SIG-M5 treated with dmso at 0.1 percent for 504 hours (cell line): Measurements from ENCODE around the gene CYREN.
A peak's percentile ranks its signal among the peaks of the same experiment; 100 is the strongest.
"Not testable (repeated sequence)": the region's sequence is repeated elsewhere in the genome, so short reads cannot be mapped to it uniquely, and the experiment has no call there.

Experiments used
- DNase-seq: peaks from one replicate; lab custom pipeline; 2025; ENCODE audit not compliant: unreplicated experiment; lab: John Stamatoyannopoulos, UW

CYREN gene

DNA sequence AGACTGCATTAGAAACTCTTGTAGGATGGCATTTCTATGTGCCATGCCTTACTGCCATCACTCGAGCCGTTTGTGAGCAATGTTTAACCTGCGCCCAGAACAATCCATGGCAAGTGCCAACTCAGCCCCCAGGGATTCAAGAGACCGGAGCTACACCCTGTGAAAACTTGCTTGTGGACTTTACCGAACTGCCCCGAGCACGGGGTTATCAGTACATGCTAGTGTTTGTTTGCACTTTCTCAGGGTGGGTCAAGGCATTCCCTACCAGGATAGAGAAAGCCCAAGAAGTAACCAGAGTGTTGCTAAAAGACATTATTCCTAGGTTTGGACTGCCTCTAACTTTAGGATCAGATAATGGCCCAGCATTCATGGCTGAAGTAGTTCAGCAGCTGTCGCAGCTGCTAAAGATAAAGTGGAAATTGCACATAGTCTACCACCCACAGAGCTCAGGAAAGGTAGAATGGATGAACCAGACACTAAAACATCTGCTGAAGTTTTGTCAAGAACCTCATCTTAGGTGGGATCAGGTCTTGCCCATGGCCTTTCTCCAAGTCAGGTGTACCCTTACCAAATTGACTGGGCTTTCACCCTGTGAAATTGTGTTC lies 8.9 kb upstream of the CYREN start:
- DNase-seq = no peak

- no peak for DNase-seq
Measured at GRCh38 chr7:135178364-135178763, 7.9 kb upstream of the CYREN start.

GRCh38 chr7:135177028-135177696 lies 6.7 kb upstream of the CYREN start:
- DNase-seq = no peak

DNA sequence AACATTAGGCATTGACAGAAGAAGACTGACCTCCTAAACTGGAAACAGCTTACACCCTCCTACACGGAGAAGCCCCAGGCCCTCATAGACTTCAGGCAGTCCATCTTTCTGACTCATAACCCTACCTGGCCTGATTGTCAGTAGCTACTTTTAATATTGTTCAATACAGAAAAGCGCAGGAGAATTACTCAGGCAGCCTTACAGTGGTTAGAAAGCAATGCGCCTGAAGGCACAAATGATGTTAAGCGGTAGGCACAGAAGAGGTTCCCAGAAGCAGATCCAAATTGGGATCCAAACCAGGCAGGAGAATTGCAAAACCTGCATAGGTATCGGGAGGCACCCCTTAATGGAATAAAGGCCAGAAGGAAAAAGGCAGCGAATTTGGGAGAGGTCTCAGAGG lies 5.4 kb upstream of the CYREN start:
- no peak for DNase-seq

GRCh38 chr7:135174941-135175340 lies 4.4 kb upstream of the CYREN start:
- no peak for DNase-seq

- not testable (repeated sequence) for DNase-seq
Measured at GRCh38 chr7:135173916-135174315, 3.4 kb upstream of the CYREN start.

DNA sequence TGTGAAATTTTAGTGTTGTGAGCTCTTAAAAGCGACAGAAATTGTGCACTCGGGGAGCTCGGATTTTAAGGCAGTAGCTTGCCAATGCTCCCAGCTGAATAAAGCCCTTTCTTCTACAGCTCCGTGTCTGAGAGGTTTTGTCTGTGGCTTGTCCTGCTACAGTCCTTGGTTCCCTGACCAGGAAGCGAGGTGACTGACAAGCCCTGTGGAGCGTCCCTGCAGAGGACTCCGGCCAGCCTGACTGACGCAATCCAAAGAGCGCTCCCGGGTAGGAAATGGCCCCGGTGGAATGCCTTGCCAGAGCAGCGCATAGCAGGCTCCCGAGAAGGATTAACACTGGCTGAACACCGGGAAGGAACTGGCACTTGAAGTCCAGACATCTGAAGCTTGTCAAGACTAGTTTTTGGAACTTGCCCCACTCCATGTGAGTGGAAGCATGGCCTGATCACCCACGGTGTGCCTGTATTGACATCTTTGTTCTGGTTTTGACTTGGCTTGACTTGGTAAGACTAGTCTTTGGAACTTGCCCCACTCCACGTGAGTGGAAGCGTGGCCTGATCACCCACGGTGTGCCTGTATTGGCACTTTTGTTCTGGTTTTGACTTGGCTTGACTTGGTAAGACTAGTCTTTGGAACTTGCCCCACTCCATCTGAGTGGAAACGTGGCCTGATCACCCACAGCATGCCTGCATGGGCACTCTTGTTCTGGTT lies 1.2 kb upstream of the CYREN start:
- DNase-seq = not testable (repeated sequence)

DNA sequence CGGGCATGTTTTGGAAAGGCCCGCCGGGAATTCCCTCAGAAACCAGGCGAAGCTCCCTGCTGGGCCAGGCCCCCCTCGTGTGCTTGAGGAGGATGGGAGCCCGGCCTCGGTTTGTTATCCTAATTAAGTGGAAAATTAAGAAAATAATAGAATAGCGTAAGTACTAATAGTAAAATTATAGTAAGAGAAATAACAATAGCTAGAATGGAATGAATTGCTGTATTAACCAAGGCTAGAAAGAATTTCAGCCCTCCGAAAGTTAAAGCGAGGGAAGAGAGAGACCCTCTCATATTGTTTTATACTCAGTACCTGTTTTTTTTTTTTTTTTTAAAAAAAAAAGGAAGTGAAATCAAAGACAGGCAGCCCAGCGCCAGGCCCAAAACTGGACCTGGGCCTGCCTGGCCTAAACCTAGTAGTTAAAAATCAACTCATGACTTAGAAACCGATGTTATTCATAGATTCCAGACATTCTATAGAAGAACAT lies 533 bp upstream of the CYREN start:
- DNase-seq = not testable (repeated sequence)

DNA sequence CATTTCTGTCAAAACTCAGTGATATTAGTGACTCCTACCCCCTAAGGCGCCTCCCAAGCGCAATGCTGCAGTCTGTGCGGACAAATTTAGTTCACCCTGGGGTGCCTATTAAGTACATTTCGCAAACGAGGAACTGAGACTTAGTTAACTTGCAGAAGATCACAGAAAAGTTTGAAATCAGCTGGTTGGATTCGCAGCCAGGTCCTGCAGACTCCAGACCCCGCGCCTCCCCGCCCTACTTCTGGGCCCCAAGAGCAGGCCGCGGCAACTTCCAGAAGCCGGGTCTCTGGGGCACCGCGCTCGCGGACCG lies 588 bp downstream of the CYREN start:
- DNase-seq = peak; percentile 84

DNA sequence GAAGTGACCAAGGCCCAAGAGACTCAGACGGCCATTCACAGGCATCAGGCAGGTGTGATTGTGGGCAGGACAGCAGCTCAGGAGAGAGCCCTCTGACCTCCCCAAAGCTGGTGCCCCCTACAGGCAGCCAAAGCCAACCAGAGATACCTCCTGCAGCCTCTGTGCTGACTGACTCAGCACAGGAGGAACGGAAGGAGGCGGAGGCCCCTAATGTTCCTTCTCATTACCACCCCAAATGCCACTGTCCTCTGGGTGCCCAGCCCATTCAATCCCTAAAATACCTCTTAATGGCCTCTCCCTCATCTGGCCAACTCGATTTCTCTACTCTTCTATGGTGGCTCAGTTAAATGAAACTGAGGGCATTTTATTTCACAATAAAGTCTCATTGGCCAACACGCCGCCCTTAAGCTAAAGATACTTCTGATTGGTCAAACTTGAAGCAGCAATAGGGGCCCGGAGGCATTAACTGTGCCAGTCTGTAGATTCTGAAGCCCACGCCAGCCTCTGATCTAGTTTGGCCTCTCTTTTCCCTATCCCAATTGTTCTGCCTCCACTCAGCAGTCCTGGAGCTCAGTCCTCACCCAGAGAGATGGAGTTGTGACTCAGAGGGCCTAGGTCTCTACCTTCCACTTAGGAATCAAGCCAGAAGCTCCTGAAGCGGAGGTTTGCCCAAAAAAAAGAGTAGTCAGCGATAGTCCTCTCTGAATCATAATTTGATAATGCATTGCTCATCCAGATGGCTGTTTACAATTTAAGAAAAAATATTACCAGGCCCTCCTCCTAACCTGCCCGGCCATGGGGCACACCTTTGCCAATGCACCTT lies 1.2 kb downstream of the CYREN start:
- DNase-seq = peak; percentile 70

DNA sequence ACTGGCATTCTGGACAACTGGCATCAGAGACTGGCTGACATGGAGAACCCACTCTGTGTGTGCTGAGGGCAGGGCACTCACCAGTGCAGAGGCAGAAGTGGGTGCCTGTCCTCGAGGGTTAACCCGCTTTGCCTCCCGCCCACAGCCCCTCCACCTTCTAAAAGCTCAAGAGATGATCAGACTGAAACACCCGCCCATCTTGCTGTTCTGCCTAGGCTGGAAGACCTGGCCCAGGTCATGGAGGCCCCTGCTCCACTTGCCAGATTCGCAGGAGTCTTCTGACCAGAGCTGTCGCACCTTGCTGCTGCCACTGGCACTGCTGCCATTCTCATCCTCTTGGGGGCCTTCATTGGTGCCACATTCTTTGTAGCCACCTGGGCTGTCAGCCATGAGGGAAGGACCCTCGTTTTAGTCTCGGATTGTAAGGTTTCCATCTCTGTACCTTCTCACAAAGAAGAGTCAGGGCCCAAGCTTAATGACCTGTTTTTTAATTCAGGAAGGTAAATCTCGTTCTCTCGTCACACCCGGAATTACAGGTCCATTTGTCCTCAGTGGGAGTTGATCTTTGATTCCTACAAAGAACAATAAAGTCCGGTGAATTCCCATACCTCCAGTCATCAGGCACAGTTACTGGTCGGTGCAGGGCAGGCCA lies 1.9 kb downstream of the CYREN start:
- DNase-seq = no peak

- DNase-seq = peak; percentile 19
Measured at GRCh38 chr7:135168001-135168400, 2.5 kb downstream of the CYREN start.

DNA sequence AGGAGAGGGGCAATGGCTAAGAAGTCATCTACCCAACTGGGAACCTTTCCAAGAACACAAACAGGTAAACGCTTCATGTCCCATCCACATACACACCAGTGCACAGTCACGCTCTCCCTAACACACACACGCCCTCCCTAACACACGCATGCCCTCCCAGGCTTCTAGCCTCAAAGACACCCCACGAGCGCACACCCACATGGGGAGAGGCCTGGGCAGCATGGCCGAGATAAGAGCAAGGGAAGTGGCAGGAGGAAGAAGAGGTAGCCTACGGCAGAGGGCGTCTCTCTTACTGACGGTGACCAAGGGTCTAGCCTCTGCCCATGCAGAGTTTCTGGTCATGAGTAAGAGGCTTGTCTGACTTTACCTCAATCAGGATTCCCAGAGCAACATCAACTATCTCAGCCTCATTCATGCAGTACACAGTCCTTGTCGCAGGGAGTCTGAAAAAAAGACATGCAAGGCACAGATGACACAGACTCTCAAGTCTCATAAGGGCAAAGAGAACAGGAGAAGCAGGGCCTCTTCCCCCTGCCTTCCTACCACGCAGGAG lies 3.1 kb downstream of the CYREN start:
- no peak for DNase-seq

GRCh38 chr7:135166338-135166990 lies 4.0 kb downstream of the CYREN start:
- no peak for DNase-seq

GRCh38 chr7:135165862-135166261 lies 4.6 kb downstream of the CYREN start:
- no peak for DNase-seq

GRCh38 chr7:135164357-135165061 lies 6.0 kb downstream of the CYREN start:
- no peak for DNase-seq

- DNase-seq = no peak
Measured at GRCh38 chr7:135162382-135163001, 8.0 kb downstream of the CYREN start.

GRCh38 chr7:135161669-135162068 lies 8.8 kb downstream of the CYREN start:
- DNase-seq = no peak
